ENCODE data around the gene NKAIN2.

- TF ChIP-seq CTCF (optimal IDR thresholded peaks at IDR 0.05 in 1 of 3, IDR thresholded peaks at IDR 0.05 in 1 of 3, conservative IDR thresholded peaks at IDR 0.05 in 1 of 3; ENCODE audit: extremely low read depth in 1 of 3, insufficient read depth in 2 of 3, low read length in 3 of 3) (no peak), EZH2 (IDR thresholded peaks at IDR 0.05; ENCODE audit: low read length) (no peak)
These were observed 37.6 kb downstream of the NKAIN2 start for GRCh38 chr6:123841067-123841896.
